ENCODE measurements around the gene S100A6.

- no peak for TF ChIP-seq CTCF (conservative IDR thresholded peaks at IDR 0.05)
- TF ChIP-seq ZFX (IDR thresholded peaks at IDR 0.05): no peak
These were observed 8.6 kb downstream of the S100A6 start for GRCh38 chr1:153527023-153527682.

Data from C4-2B (cell line).